ENCODE data around the gene SSUH2. TPM values are rescaled to one million over a fixed set of nuclear protein-coding genes. Genes with fewer than 3 reads are reported as not detected.

The SSUH2 gene
- total and polyA plus RNA-seq, 2 of the 13 experiments (the other 11 are each of a cell fraction or from before 2014, with no cell fraction given): 38.1 to 136 TPM

- TF ChIP-seq ZNF687 (CRISPR knock-in tag; IDR thresholded peaks at IDR 0.05) (peak; percentile 63), LCORL (IDR thresholded peaks at IDR 0.05) (no peak), LCORL (CRISPR knock-in tag; IDR thresholded peaks at IDR 0.05) (0 out of 2 replicates have a peak, but pooled peaks have one; percentile 23), ETV5 (CRISPR knock-in tag; IDR thresholded peaks at IDR 0.05; ENCODE audit: borderline replicate concordance) (peak; percentile 25; the same call in 1 of the 2 replicates), RAD51 (IDR thresholded peaks at IDR 0.05; ENCODE audit: borderline replicate concordance) (no peak)
- TF ChIP-seq, protein P1, sequence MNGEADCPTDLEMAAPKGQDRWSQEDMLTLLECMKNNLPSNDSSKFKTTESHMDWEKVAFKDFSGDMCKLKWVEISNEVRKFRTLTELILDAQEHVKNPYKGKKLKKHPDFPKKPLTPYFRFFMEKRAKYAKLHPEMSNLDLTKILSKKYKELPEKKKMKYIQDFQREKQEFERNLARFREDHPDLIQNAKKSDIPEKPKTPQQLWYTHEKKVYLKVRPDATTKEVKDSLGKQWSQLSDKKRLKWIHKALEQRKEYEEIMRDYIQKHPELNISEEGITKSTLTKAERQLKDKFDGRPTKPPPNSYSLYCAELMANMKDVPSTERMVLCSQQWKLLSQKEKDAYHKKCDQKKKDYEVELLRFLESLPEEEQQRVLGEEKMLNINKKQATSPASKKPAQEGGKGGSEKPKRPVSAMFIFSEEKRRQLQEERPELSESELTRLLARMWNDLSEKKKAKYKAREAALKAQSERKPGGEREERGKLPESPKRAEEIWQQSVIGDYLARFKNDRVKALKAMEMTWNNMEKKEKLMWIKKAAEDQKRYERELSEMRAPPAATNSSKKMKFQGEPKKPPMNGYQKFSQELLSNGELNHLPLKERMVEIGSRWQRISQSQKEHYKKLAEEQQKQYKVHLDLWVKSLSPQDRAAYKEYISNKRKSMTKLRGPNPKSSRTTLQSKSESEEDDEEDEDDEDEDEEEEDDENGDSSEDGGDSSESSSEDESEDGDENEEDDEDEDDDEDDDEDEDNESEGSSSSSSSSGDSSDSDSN (CRISPR knock-in tag; IDR thresholded peaks at IDR 0.05): 0 out of 2 replicates have a peak, but pooled peaks have one; percentile 14
These were observed 21.5 kb downstream of the SSUH2 start (continued) for GRCh38 chr3:8622873-8623691.

Measured in HepG2 (cell line).